HG03175 (cell line): ENCODE data around the gene OGT.

Experiments
- ATAC-seq: cut with Tn5 transposase; IDR thresholded peaks from one replicate; pipeline ENCODE4 v1.9.1; 2021; ENCODE audit warnings: mild to moderate bottlenecking, moderate library complexity; ENCODE audit not compliant: unreplicated experiment

The OGT gene

DNA sequence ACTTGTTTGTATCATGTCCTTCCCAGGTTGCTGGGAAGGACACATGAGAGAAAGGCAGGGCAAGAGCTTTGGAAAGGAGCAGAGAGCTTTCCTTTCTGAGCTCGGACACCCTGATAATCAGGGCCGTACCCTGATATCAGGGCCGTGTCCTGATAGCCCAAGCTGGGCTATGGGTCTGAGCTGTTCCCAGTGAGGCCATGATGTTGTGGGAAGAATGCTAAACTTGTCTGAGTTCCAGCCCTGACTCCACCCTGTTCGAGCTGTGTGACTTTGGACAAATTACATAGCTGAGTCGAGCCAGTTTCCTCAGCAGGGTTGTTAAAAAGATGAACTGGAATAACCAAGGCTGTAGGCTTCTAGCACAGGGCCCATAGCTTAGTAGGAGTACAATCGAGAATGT is 88.7 kb downstream of the OGT start:
- no peak for ATAC-seq

DNA sequence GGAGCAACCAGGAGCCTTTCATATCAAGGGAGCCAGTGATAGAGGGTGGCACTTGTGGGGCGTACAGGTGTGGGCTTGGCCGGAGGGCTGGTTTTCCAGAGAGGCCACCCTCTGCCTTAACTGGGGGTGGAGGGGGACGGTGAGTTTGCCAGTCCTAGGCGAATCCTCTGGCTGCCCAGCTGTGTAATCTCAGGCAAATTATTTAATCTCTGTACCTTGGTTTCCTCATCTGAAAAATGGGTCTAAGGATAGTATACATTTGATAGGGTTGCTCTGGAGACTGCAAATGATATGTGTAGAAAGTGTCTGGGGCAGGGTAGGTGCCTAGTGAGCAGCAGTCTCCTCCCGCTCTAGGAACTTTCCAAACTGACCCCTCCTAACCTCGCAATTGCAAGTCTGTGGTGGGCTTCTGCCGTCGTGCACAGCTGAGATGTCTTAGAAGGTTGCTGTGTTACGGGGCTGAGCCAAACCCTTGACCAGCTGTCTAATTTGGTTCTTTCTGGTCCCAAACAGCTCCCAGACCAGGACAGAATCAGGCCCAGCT is 89.2 kb downstream of the OGT start:
- no peak for ATAC-seq

DNA sequence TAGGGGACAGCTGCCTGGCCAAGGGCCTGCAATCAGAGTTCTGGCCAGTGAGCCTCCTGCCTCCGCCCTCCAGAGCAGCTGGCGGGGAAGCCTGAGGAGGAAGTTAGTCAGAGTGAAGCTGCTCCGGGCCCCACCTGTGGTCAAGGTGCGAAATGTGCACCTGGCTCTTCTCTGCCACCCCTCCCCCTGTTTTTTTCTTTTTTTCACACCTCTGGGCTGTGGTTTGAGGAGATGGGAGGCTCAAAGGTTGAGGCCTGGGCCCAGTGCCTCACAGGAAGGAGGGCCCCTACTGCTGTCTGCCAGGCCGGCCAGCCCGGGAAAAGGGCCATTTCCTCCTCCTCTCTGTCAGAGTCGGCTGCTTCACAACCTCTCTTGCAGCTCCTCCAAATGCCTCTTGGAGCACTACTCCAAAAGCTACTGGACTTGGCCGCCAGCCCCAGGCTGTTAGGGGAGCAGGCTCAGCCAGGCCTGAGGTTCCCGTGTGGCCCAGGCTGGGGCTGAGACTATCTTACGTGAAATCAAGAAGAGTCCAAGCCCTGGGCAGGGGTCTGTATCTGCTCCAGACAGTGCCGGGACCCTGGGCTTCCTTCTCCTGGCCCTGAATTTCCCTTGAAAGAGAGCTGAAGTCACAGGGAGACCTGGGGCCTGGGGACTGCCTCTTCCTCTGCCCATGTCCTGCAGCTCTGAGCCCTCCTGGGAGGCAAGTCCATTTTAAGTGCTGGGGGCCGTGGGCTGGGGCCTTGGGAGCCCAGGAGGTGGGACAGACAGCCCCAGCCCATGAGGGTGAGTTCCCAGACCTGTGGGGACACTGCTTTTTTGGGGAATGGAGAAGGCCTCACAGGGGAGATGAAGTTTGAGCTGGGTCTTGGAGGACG is 89.9 kb downstream of the OGT start:
- peak; percentile 69 for ATAC-seq

GRCh38 chrX:71623714-71624113 is 90.8 kb downstream of the OGT start:
- ATAC-seq: no peak

- no peak for ATAC-seq
These were observed 92.6 kb downstream of the OGT start for GRCh38 chrX:71625471-71625870.
